Testis (tissue), 3 donors: ENCODE data around the gene AP1G1. TPM values are rescaled to one million over a fixed set of nuclear protein-coding genes. Genes with fewer than 3 reads are reported as not detected.

Experiments
- DNase-seq: peaks from one replicate; pipeline ENCODE4 v3.0.0-alpha.2; 2019
- H3K27ac ChIP-seq, 2 donors: fragments of 200-600 bp; sonication (generic); one replicate each; pipeline ENCODE4 v1.5.1; 2019
- H3K27me3 ChIP-seq: fragments of 200-600 bp; sonication (generic); one replicate; pipeline ENCODE4 v1.5.1; 2019
- H3K36me3 ChIP-seq: fragments of 200-600 bp; sonication (generic); one replicate; pipeline ENCODE4 v1.5.1; 2017; ENCODE audit warnings: low read depth; ENCODE audit errors: missing control alignments
- H3K4me1 ChIP-seq: fragments of 200-600 bp; sonication (generic); one replicate; pipeline ENCODE4 v1.5.1; 2019
- H3K4me3 ChIP-seq, 2 donors: fragments of 200-600 bp; sonication (generic); one replicate each; pipeline ENCODE4 v1.5.1; 2017 to 2019
- H3K9me3 ChIP-seq: fragments of 200-600 bp; sonication (generic); one replicate; pipeline ENCODE4 v1.5.1; 2017
- CTCF ChIP-seq, 3 experiments: fragments of 450-650 bp in 2 of 3; fragments of 200-600 bp in 1 of 3; sonication (generic) in 1 of 3; IDR thresholded peaks; one replicate each; pipeline ENCODE4 v1.5.1; 2016 to 2019; ENCODE audit warnings: antibody characterized with exemption in 3 of 3, mild to moderate bottlenecking in 2 of 3, moderate library complexity in 1 of 3
- POLR2A ChIP-seq: fragments of 450-650 bp; IDR thresholded peaks from one replicate; pipeline ENCODE4 v1.6.1; 2017; ENCODE audit warnings: antibody characterized with exemption, mild to moderate bottlenecking, moderate library complexity
- WGBS, 2 donors: methylation state at CpG; one replicate each; pipeline ENCODE4 v1.1.5; 2018; 5-methylcytosine and 5-hydroxymethylcytosine counted together
- intact Hi-C: fragments of 100-400 bp; cut with DNase I; formaldehyde crosslinking; loops from one replicate; pipeline ENCODE4 v1.15.1; 2023; ENCODE audit warnings: low total_unique reads
- polyA plus RNA-seq: library from polyadenylated mRNA; stranded (reverse); fragments of 350-450 nt; fragmentation: Illumina TruSeq; extraction: RNeasy Lipid Tissue Mini Kit (QIAGEN cat#74804); gene quantifications from one replicate; pipeline ENCODE4 v1.2.3, GENCODE V29; 2014; ENCODE audit warnings: low read depth, low replicate concordance; ENCODE audit not compliant: insufficient read depth
- total RNA-seq, 2 donors: library from RNA; depleted of rRNA; stranded (reverse); fragments of >200 nt; gene quantifications; one replicate each; pipeline ENCODE4 v1.2.3, GENCODE V29; 2016

The AP1G1 gene
- total and polyA plus RNA-seq, 3 donors from 2014 or later, result 125 to 203 (median 155) TPM

- Histone ChIP-seq H3K9me3 (no peaks in the 10 kb centered on the region), H3K27ac (peak overlapping the region; percentile 86), H3K4me3 (peak overlapping the region; percentile 77 to 99), H3K36me3 (no peaks in the 10 kb centered on the region), H3K4me1 (peaks cover 7% of the 10 kb centered on the region), H3K27me3 (no peaks in the 10 kb centered on the region)
- TF ChIP-seq POLR2A (no peak), CTCF (IDR thresholded peaks at IDR 0.05) (no peak)
- DNase-seq, result peak; percentile 20
- 0% methylated on average over 11 to 20 of the region's 20 CpGs for WGBS, 2 donors
- intact Hi-C loops, result no loop called here
Measured at GRCh38 chr16:71846431-71846830, 37.8 kb upstream of the AP1G1 start.

GRCh38 chr16:71845639-71846430, 37.2 kb upstream of the AP1G1 start, which contains the start of gene ATXN1L:
Gene ATXN1L, plus strand, starts transcription at chr16:71845976. Its CDS starts 3,765 bp downstream, at chr16:71849741.
- TF ChIP-seq POLR2A (peak; percentile 85), CTCF (IDR thresholded peaks at IDR 0.05) (peak in 1 of 3 experiments; percentile 21)
- H3K36me3 ChIP-seq, result no peaks in the 10 kb centered on the region

GRCh38 chr16:71843572-71843971, 34.9 kb upstream of the AP1G1 start:
- no peak for TF ChIP-seq CTCF (IDR thresholded peaks at IDR 0.05)
- Histone ChIP-seq H3K4me3 (no peak overlapping the region), H3K9me3 (no peaks in the 10 kb centered on the region), H3K27ac (no peak overlapping the region), H3K27me3 (no peaks in the 10 kb centered on the region), H3K36me3 (no peaks in the 10 kb centered on the region), H3K4me1 (peaks cover 7% of the 10 kb centered on the region)
- 64 to 69% methylated on average over 2 of the region's 2 CpGs for WGBS, 2 donors
- no peak for DNase-seq
- intact Hi-C loops, result no loop called here

More at GRCh38 chr16:71845639-71846430, 37.2 kb upstream of the AP1G1 start, which contains the start of gene ATXN1L:
- peak within 1 kb of the TSS; percentile 77 to 99 for H3K4me3 ChIP-seq
- H3K4me1 ChIP-seq, result peaks cover 7% of the 10 kb centered on the region
- peak within 1 kb of the TSS; percentile 86 for H3K27ac ChIP-seq
- no peaks in the 10 kb centered on the region for H3K27me3 ChIP-seq
- H3K9me3 ChIP-seq, result no peaks in the 10 kb centered on the region
- DNase-seq, result peak; percentile 89
- WGBS, 2 donors, result 0 to 1% methylated on average over 14 to 52 of the region's 62 CpGs
- intact Hi-C loops, result no loop called here

- intact Hi-C loops, result no loop called here
- H3K36me3 ChIP-seq, result no peaks in the 10 kb centered on the region
- TF ChIP-seq CTCF (IDR thresholded peaks at IDR 0.05), result no peak
- no peak for TF ChIP-seq POLR2A
- no peaks in the 10 kb centered on the region for H3K4me1 ChIP-seq
- H3K27me3 ChIP-seq, result no peaks in the 10 kb centered on the region
- no peak overlapping the region for H3K27ac ChIP-seq
- 73 to 77% methylated on average over 7 of the region's 7 CpGs for WGBS, 2 donors
- H3K4me3 ChIP-seq, result no peak overlapping the region
- no peak for DNase-seq
- no peaks in the 10 kb centered on the region for H3K9me3 ChIP-seq
Measured at GRCh38 chr16:71840052-71840451, 31.4 kb upstream of the AP1G1 start.
